Measurements from ENCODE around the gene ZNF500. TPM values are rescaled to one million over a fixed set of nuclear protein-coding genes. Genes with fewer than 3 reads are reported as not detected.

ZNF500 gene
- total and polyA plus RNA-seq, 2 of the 4 experiments (the other 2 are of a cell fraction): 4.5 to 5.9 TPM

- Histone ChIP-seq H3K56ac (ENCODE audit: extremely low read depth, insufficient read depth, low read length) (no peak overlapping the region), H2BK120ac (ENCODE audit: low read depth, low read length) (no peak overlapping the region), H3K23ac (ENCODE audit: low read depth, low read length) (no peak overlapping the region), H3K4me1 (ENCODE audit: control insufficient read depth, insufficient read depth, low read length) (no peaks in the 10 kb centered on the region), H2BK15ac (ENCODE audit: low read depth, low read length) (no peak overlapping the region), H2AK5ac (ENCODE audit: low read depth, low read length) (no peak overlapping the region), H2AFZ (replicated peaks; ENCODE audit: low read length, poor library complexity) (no peak overlapping the region), H4K5ac (ENCODE audit: low read depth, low read length) (no peak overlapping the region), H3K9me1 (ENCODE audit: insufficient read depth, low read length) (no peaks in the 10 kb centered on the region), H3K27ac (ENCODE audit: insufficient read depth, low read length) (no peak overlapping the region), H3K14ac (replicated peaks; ENCODE audit: low read depth, low read length) (no peak overlapping the region), H2BK20ac (ENCODE audit: low read depth, low read length) (no peak overlapping the region), H3K79me1 (ENCODE audit: low read depth in 1 of 2, low read length in 2 of 2) (peaks cover 0 to 4% of the 10 kb centered on the region in 2 experiments; a peak in 1 of 4 replicates), H4K91ac (ENCODE audit: insufficient read depth, low read depth, low read length) (no peak overlapping the region), H4K8ac (ENCODE audit: low read depth in 2 of 2, low read length in 2 of 2) (no peak overlapping the region), H3K27me3 (ENCODE audit: control insufficient read depth, insufficient read depth, low read length) (no peaks in the 10 kb centered on the region), H3K9ac (ENCODE audit: low read depth, low read length) (no peak overlapping the region), H3K4ac (ENCODE audit: low read depth, low read length) (no peak overlapping the region), H3K4me2 (ENCODE audit: low read depth, low read length) (no peak overlapping the region), H3K36me3 (ENCODE audit: control insufficient read depth, insufficient read depth, low read length) (peaks cover 37% of the 10 kb centered on the region), H2BK5ac (ENCODE audit: low read depth, low read length, poor library complexity, severe bottlenecking) (no peak overlapping the region), H4K20me1 (ENCODE audit: insufficient read depth, low read length) (peaks cover 2% of the 10 kb centered on the region; the same call in 1 of the 2 replicates), H3K4me3 (ENCODE audit: insufficient read depth, low read depth, low read length) (no peak overlapping the region), H3K9me3 (ENCODE audit: control insufficient read depth, insufficient read depth, low read length) (peaks cover 1% of the 10 kb centered on the region), H2AK9ac (replicated peaks; ENCODE audit: low read depth, low read length, poor library complexity) (peak overlapping the region; percentile 55), H3K18ac (ENCODE audit: low read depth, low read length) (no peak overlapping the region)
- intact Hi-C loops (cut with micrococcal nuclease): no loop called here
- DNase-seq (no peak), ATAC-seq (ENCODE audit: low read depth) (no peak)
- in situ Hi-C loops (cut with MboI; ENCODE audit: low sequenced_read_pairs): no loop called here
- TF ChIP-seq MAFK (IDR thresholded peaks at IDR 0.05; ENCODE audit: low read depth, low read length) (no peak), NFE2L2 (IDR thresholded peaks at IDR 0.05; ENCODE audit: low read depth, low read length) (no peak), RAD21 (IDR thresholded peaks at IDR 0.05; ENCODE audit: low read length) (no peak), BHLHE40 (IDR thresholded peaks at IDR 0.05; ENCODE audit: low read depth, low read length) (no peak), SMC3 (IDR thresholded peaks at IDR 0.05; ENCODE audit: low read depth, low read length) (no peak), FOS (IDR thresholded peaks at IDR 0.05; ENCODE audit: low read depth, low read length) (no peak), MAZ (IDR thresholded peaks at IDR 0.05; ENCODE audit: borderline replicate concordance, low read depth, low read length) (no peak), CHD1 (IDR thresholded peaks at IDR 0.05; ENCODE audit: low read depth, low read length) (no peak), RFX5 (IDR thresholded peaks at IDR 0.05; ENCODE audit: low read depth, low read length) (no peak), RCOR1 (IDR thresholded peaks at IDR 0.05; ENCODE audit: insufficient replicate concordance, low read length) (no peak), USF2 (IDR thresholded peaks at IDR 0.05; ENCODE audit: low read depth, low read length) (no peak), MXI1 (IDR thresholded peaks at IDR 0.05; ENCODE audit: borderline replicate concordance, low read depth, low read length) (no peak), POLR2A (IDR thresholded peaks at IDR 0.05; ENCODE audit: low read depth, low read length) (no peak)
- ChIA-PET POLR2A (ENCODE audit: unreplicated experiment) (no interaction called here), CTCF (interaction anchor here (0.6 kb wide), 1 partner anchor 12 kb away, joined by 3 read pairs; no protein-coding TSS in a partner anchor)
- 92% methylated on average over 2 of the region's 10 CpGs; no CpG with 5 or more reads in 1 of the 2 experiments for WGBS, 2 experiments (ENCODE audit: extremely low coverage in 2 of 2, insufficient read length in 1 of 2)
- BruUV-seq (replicated peaks): no TSS peak
- dilution Hi-C loops (cut with HindIII; ENCODE audit: low sequenced_read_pairs, unreplicated experiment): no loop called here
Observed at GRCh38 chr16:4749700-4750257, 17.2 kb downstream of the ZNF500 start.
